Measurements from ENCODE around the gene TBCCD1. TPM values are rescaled to one million over a fixed set of nuclear protein-coding genes. Genes with fewer than 3 reads are reported as not detected.
"Not testable (repeated sequence)": the region's sequence is repeated elsewhere in the genome, so short reads cannot be mapped to it uniquely, and the experiment has no call there.

TBCCD1 gene
- total RNA-seq, 1 experiment from 2014 or later = 14.5 TPM

- TF ChIP-seq REST (IDR thresholded peaks at IDR 0.05; ENCODE audit: insufficient read depth in 1 of 2, low read depth in 2 of 2, low read length in 1 of 2) = no peak
- TF ChIP-seq POLR2AphosphoS5 (IDR thresholded peaks at IDR 0.05; ENCODE audit: low read depth, low read length) = no peak
- no peak for TF ChIP-seq CTCF (IDR thresholded peaks at IDR 0.05)
- TF ChIP-seq TCF7L2 (IDR thresholded peaks at IDR 0.05; ENCODE audit: low read depth, low read length) = no peak
- no peak for TF ChIP-seq SIN3A (IDR thresholded peaks at IDR 0.05; ENCODE audit: borderline replicate concordance, insufficient read depth, low read depth, low read length)
- H3K4me3 ChIP-seq (ENCODE audit: low read depth in 2 of 2, low read length in 2 of 2) = no peak overlapping the region
- intact Hi-C loops (cut with micrococcal nuclease; ENCODE audit: unreplicated experiment) (no loop called here), in situ Hi-C loops (cut with HindIII; ENCODE audit: low pct_unique_long_range_greater_than_20kb, low sequenced_read_pairs) (no loop called here)
- ATAC-seq (no peak), DNase-seq (ENCODE audit: low read depth, low spot score) (no peak)
- no peaks in the 10 kb centered on the region for H3K9me3 ChIP-seq (ENCODE audit: control insufficient read depth, insufficient read depth, low read depth, low read length)
- ChIA-PET POLR2A (no interaction called here), CTCF (interaction anchor here (0.8 kb wide), 1 partner anchor 27 kb away, joined by 3 read pairs; no protein-coding TSS in a partner anchor)
- H3K36me3 ChIP-seq (ENCODE audit: control insufficient read depth, insufficient read depth, low read length) = peaks cover 25% of the 10 kb centered on the region
- no TSS peak for BruUV-seq (replicated peaks)
- H3K27ac ChIP-seq (ENCODE audit: low read length) = no peak overlapping the region
- no peaks in the 10 kb centered on the region for H3K27me3 ChIP-seq (ENCODE audit: control insufficient read depth, insufficient read depth, low read length)
- H3K4me1 ChIP-seq (ENCODE audit: control insufficient read depth, insufficient read depth, low read length) = no peaks in the 10 kb centered on the region
Observed at GRCh38 chr3:186587183-186587582, 20.0 kb upstream of the TBCCD1 start.

GRCh38 chr3:186586245-186586644 is 19.1 kb upstream of the TBCCD1 start:
- H3K27me3 ChIP-seq (ENCODE audit: control insufficient read depth, insufficient read depth, low read length); H3K27ac ChIP-seq (ENCODE audit: low read length); H3K9me3 ChIP-seq (ENCODE audit: control insufficient read depth, insufficient read depth, low read depth, low read length); BruUV-seq (replicated peaks); CTCF ChIA-PET; DNase-seq (ENCODE audit: low read depth, low spot score); in situ Hi-C loops (cut with HindIII; ENCODE audit: low pct_unique_long_range_greater_than_20kb, low sequenced_read_pairs); H3K4me1 ChIP-seq (ENCODE audit: control insufficient read depth, insufficient read depth, low read length); H3K4me3 ChIP-seq (ENCODE audit: low read depth in 2 of 2, low read length in 2 of 2); ATAC-seq; intact Hi-C loops (cut with micrococcal nuclease; ENCODE audit: unreplicated experiment): not testable (repeated sequence)
- POLR2A ChIA-PET = interaction anchor here (0.6 kb wide), 1 partner anchor 18 kb away, joined by 3 read pairs; no protein-coding TSS in a partner anchor
- H3K36me3 ChIP-seq (ENCODE audit: control insufficient read depth, insufficient read depth, low read length) = peaks cover 34% of the 10 kb centered on the region

GRCh38 chr3:186583831-186584230 is 16.7 kb upstream of the TBCCD1 start:
- H3K27ac ChIP-seq (ENCODE audit: low read length) = no peak overlapping the region
- ATAC-seq (no peak), DNase-seq (ENCODE audit: low read depth, low spot score) (no peak)
- ChIA-PET CTCF (no interaction called here), POLR2A (interaction anchor here (0.5 kb wide), 1 partner anchor 761 kb away, joined by 3 read pairs; no protein-coding TSS in a partner anchor)
- no peak for TF ChIP-seq CTCF (IDR thresholded peaks at IDR 0.05)
- TF ChIP-seq SIN3A (IDR thresholded peaks at IDR 0.05; ENCODE audit: borderline replicate concordance, insufficient read depth, low read depth, low read length) = no peak
- no peak for TF ChIP-seq POLR2AphosphoS5 (IDR thresholded peaks at IDR 0.05; ENCODE audit: low read depth, low read length)
- TF ChIP-seq TCF7L2 (IDR thresholded peaks at IDR 0.05; ENCODE audit: low read depth, low read length) = no peak
- no peak for TF ChIP-seq REST (IDR thresholded peaks at IDR 0.05; ENCODE audit: insufficient read depth in 1 of 2, low read depth in 2 of 2, low read length in 1 of 2)
- no peak overlapping the region for H3K4me3 ChIP-seq (ENCODE audit: low read depth in 2 of 2, low read length in 2 of 2)
- in situ Hi-C loops (cut with HindIII; ENCODE audit: low pct_unique_long_range_greater_than_20kb, low sequenced_read_pairs) (no loop called here), intact Hi-C loops (cut with micrococcal nuclease; ENCODE audit: unreplicated experiment) (no loop called here)
- no peaks in the 10 kb centered on the region for H3K9me3 ChIP-seq (ENCODE audit: control insufficient read depth, insufficient read depth, low read depth, low read length)
- no TSS peak for BruUV-seq (replicated peaks)
- peaks cover 53% of the 10 kb centered on the region for H3K36me3 ChIP-seq (ENCODE audit: control insufficient read depth, insufficient read depth, low read length)
- H3K27me3 ChIP-seq (ENCODE audit: control insufficient read depth, insufficient read depth, low read length) = no peaks in the 10 kb centered on the region
- H3K4me1 ChIP-seq (ENCODE audit: control insufficient read depth, insufficient read depth, low read length) = no peaks in the 10 kb centered on the region

Data from Panc1 (cell line).